CD4-positive, alpha-beta T cell treated with Interleukin-17A for 4 hours (primary cell): Measurements from ENCODE around the gene SLC25A44.
A peak's percentile ranks its signal among the peaks of the same experiment; 100 is the strongest.
"Not testable (repeated sequence)": the region's sequence is repeated elsewhere in the genome, so short reads cannot be mapped to it uniquely, and the experiment has no call there.

Experiments used
- DNase-seq: peaks from one replicate; pipeline ENCODE4 v3.0.0-alpha.2; 2020; ENCODE audit warnings: mixed read lengths

SLC25A44 gene

DNA sequence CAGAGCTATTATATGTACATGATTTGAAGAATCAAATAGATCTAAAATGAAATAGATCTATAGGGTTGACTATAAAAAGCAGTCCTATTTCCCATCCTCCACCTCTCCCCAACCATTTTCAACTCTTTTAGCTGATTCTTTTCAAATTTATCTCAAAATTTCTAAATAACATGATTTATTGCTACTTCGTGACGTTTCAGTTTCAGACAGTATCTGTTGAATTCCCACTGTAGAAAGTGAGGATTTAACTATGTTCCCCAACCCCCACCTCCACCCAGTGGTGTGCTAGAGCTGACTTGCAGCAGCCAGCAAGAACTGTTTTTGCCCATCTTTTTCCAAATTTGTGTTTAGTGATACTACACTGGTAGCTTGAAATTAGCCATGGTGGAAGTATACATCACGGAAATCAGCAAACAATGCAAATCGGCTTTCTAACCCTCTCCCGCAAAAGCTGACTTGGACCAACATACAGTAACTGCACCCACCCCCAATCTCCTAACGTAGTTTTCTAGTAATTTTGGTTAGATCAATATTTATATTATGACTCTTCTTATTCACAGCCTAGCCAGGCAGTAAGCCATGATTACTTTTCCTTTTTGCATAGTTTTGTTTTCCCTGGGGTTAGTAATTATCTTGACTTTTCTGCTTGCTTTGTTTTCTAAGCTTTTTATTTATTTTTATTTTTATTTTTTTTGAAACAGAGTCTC, 29.6 kb upstream of the SLC25A44 start:
- DNase-seq = no peak

DNA sequence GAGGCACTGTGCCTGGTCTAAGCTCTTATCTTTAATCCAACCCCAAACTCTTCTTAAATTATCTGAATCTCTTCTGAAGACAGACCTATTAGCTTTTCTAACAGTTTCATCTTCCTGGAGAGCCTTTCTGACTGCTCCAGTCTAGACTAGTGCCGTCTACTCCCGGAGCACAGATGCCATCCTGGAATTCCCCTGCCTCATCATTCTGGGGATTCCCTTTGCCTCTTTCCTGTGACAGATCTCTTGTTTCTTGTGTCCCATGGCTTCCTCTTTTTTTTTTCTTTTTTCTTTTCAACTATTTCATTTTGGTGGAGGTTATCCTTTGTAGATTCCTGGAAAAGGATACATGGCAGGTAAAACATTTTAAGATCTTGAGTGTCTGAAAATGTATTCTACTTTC, 28.8 kb upstream of the SLC25A44 start:
- DNase-seq = no peak

DNA sequence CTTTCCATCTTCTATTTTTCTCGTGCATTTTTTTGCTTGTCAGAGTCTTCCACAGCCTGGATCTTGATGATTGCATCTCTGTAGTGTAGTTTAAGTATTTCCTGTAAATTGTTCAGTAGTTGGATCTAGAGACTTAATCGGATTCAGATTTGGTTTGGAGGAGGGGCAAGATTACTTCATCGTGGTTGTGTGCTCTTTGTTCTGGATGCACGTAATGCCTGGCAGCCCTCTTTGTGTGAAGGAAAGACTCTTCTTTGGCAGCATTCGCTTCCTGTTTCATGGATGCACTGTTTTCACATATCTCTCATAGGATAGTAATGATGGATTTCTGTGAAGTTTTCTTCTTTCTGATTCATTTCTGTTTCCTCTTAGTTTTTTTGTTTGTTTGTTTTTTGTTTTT, 26.4 kb upstream of the SLC25A44 start:
- DNase-seq = no peak

DNA sequence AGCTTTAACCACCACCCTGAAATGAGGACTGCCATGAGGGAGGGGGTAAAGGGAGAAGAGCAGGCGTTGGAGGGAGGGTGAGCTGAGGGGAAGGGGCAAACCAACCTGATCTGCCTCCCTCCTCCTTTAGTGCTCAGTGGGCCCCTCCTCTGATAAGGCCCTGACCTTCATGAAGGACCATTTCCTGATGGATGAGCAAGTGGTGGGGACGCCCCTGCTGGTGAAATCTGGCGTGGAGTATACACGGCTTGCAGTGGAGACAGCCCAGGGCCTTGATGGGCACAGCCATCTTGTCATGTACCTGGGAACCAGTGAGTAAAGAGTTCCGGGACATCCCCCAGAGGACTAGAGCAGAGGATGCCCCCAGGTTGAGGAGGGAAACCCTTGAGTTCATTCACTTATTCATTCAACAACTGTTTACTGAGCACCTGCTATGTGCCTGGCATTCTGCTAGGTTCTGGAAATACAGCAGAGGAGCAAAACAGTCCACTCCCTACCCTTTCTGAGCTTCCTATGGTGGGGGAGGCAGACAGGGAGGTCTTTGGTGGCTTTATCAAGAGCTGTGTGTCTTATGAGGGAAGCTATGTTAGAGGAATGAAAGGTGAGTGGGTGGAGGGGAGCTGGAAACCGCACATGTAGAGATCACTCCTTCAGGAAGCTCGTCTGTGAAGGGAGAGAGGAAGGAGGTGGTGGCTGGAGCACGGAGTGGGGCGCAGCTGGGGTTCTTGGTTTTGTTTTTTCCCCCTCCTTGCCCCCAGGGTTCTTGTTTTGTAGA, 21.0 kb upstream of the SLC25A44 start:
- no peak for DNase-seq

DNA sequence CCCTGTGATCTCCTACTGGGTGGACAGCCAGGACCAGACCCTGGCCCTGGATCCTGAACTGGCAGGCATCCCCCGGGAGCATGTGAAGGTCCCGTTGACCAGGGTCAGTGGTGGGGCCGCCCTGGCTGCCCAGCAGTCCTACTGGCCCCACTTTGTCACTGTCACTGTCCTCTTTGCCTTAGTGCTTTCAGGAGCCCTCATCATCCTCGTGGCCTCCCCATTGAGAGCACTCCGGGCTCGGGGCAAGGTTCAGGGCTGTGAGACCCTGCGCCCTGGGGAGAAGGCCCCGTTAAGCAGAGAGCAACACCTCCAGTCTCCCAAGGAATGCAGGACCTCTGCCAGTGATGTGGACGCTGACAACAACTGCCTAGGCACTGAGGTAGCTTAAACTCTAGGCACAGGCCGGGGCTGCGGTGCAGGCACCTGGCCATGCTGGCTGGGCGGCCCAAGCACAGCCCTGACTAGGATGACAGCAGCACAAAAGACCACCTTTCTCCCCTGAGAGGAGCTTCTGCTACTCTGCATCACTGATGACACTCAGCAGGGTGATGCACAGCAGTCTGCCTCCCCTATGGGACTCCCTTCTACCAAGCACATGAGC, 17.2 kb upstream of the SLC25A44 start:
- no peak for DNase-seq

DNA sequence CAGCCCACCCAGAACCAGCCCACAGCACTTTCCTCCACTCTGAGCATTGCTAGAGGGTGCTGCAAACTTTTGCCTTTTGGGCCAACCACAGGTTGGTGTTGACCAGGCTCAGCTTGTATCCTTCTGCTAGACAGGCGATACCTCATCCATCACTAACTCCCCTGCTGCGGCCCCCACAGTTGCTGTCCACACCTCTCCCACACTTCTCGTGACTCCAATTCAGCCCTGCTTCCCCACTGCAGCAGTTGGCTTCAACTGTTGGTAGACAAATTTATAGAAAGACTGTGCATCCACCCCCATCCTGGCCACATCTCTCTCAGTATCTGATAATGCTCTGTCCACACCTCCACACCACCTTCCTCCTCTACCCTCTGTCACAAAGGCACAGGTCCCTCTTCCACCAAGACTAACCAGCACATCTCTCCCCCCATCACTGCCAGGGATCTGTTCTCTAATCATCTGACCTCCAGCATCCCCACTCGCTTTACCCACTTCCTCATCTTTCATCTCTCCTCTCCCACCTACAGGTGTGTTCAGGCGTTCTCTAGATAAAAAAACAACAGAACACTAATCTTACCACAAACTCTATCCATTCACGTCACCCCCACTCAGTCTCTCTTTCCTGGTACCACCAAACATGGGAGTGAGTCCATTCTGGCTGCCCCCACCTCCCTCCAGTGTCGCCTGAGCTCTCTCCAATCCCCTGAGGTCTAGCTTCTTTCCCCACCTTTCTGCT, 15.8 kb upstream of the SLC25A44 start:
- DNase-seq = peak; percentile 7

DNA sequence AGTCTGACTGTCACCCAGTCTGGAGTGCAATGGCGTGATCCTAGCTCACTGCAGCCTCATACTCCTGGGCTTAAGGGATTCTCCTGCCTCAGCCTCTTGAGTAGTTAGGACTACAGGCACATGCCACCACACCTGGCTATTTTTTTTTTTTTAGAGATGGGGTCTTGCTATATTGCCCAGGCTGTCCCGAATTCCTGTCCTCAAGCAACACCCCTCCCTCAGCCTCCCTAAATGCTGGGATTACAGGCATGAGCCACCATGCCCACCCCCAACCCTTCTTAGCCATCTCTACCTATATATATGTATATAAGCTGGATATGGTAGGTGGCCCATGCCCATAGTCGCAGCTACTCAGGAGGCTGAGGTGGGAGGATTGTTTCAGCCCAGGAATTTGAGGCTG, 13.4 kb upstream of the SLC25A44 start:
- DNase-seq = no peak

DNA sequence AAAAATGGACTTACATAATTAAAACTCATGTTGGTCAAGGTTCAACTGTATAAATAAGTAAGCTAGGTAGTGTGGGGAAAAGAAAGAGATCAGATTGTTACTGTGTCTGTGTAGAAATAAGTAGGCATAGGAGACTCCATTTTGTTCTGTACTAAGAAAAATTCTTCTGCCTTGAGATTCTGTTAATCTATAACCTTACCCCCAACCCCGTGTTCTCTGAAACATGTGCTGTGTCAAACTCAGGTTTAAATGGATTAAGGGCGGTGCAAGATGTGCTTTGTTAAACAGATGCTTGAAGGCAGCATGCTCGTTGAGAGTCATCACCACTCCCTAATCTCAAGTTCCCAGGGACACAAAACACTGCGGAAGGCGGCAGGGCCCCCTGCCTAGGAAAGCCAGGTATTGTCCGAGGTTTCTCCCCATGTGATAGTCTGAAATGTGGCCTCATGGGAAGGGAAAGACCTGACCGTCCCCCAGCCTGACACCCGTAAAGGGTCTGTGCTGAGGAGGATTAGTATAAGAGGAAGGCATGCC, 12.4 kb upstream of the SLC25A44 start:
- not testable (repeated sequence) for DNase-seq

DNA sequence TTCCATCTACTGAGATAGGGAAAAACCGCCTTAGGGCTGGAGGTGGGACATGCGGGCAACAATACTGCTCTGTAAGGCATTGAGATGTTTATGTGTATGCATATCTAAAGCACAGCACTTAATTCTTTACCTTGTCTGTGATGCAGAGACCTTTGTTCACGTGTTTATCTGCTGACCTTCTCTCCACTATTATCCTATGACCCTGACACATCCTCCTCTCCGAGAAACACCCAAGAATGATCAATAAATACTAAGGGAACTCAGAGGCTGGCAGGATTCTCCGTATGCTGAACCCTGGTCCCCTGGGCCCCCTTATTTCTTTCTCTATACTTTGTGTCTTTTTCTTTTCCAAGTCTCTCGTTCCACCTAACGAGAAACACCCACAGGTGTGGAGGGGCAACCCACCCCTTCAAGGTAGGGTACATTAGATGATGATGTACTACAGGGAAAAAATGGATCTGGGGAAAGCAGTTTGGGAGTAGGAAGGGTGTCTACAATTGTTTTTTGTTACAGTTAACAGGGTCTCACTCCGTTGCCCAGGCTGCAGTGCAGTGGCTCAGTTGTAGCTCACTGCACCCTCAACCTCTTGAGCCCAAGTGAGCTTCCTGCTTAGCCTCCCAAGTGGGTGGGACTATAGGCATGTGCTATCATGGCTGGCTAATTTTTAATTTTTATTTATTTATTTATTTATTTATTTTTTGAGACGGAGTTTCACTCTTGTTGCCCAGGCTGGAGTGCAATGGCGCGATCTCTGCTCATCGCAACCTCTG, 11.7 kb upstream of the SLC25A44 start:
- not testable (repeated sequence) for DNase-seq

DNA sequence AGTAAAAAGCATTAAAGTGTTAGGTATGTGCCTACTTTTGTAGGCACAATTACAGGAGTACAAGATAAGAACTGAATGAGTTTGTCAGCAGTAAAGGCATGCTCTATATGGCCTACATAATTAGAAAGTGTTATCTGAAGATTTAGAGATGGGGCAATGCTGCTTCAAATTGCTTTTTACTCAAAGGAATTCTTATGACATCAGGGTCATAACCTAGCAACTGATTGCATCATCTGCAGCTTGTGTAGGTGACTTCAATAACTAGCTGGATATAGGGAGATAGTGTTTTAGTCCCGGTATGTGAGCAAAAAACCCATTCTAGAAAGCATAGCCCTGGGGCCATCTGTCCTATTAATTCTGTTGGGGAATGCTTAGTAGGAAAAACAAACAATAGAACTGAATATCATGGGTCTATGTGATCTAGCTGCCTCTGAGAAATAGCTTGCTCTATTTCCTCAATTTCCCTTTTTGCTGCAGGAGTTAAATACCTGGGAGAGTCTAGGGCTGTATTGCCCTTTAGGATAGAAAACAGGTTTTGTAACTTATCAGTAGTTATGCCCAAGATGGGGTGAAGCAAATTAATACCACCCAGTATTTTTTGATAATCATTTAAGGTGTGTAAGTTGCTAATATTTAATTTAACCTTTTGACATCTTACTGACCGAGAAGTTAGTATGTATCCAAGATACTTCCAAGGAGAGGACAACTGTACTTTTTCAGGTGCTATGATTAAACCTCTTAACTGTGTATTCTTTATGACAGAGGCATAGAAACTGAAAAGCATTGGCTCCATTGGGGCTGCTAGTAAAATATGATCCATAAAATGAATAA, 7.3 kb upstream of the SLC25A44 start:
- DNase-seq = not testable (repeated sequence)

DNA sequence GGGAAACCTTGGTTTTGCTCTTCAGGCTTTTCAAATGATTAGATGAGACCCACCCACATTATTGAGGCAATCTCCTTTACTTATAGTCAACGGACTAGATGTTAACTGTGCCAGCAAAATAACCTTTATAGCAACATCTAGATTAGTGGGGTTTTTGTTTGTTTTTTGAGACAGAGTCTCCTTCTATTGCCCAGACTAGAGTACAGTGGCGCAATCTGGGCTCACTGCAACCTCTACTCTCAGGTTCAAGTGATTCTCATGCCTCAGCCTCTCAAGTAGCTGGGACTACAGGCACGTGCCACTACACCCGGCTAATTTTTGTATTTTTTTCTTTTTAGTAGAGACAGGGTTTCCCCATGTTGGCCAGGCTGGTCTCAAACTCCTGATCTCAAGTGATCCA, 3.6 kb upstream of the SLC25A44 start:
- not testable (repeated sequence) for DNase-seq

DNA sequence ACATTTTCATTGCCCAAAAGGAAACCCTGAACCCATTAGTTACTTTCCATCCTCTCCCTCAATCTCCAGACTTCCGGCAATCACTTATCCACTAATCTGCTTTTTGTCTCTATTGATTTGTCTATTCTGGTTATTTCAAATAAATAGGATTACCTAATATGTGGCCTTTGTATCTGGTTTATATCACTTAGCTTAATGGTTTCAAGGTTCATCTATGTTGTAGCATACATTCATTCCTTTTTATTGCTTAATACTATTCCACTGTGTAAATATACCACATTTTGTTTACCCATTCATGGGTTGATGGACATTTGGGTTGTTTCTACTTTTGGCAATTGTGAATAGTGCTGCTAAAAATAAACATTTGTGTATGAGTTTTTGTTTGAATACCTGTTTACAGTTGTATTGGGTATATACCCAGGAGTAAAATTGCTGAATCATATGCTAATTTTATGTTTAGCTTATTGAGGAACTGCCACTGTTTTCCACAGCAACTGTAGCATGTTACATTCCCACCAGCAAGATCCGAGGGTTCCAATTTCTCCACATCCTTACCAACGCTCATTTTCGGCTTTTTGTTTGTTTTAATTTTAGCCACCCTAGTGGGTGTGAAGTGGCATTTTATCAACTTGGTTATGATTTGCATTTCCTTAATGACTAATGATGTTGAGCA, 2.5 kb upstream of the SLC25A44 start:
- DNase-seq = no peak

DNA sequence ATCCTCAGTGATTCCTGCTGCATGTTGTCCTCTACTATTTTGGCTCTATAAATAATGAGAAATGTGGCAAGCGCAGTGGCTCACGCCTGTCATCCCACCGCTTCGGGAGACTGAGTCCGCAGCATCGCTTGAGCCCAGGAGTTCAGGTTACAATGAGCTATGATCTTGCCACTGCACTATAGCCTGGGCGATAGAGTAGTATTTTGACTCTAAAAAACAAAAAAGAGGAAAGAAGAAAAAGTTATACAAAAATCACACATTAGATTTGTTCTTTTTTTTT, 756 bp upstream of the SLC25A44 start:
- DNase-seq = no peak

DNA sequence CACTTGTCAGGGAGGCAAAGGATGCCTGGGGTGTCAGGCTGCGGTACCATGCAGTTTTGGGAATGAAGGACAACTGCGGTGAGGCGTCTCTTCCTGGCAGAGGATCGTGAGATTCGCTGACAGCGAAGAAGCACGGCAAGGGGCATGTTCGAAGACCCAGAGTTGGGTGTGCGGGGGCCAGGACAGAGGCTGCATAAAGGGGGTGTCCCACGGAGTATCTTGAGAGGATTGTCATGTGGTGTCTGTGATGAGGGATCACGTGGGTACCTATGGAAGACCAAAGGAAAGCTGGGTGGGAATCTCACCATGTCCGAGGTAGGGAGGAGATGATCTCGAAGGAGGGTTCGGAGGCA, 372 bp downstream of the SLC25A44 start:
- DNase-seq = no peak

DNA sequence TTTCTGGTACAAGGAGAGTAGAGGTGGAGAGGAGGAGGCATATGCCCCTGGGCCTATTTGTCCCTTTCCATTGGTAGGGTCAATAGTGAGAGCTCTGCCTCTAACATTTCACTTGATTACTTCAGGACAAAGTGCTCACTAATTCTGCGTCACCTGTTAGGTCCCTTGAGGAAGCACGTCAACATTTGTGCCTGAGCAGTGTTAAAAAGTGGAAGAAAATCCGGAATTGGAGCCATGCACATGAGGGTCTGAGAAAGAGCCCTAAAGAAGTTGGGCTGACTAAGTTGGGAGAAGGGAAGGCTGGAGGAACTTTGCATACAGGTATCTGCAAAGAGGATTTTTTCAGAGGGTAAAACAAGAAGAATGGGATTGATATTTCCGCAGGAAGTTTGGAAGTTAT, 1.9 kb downstream of the SLC25A44 start:
- no peak for DNase-seq

DNA sequence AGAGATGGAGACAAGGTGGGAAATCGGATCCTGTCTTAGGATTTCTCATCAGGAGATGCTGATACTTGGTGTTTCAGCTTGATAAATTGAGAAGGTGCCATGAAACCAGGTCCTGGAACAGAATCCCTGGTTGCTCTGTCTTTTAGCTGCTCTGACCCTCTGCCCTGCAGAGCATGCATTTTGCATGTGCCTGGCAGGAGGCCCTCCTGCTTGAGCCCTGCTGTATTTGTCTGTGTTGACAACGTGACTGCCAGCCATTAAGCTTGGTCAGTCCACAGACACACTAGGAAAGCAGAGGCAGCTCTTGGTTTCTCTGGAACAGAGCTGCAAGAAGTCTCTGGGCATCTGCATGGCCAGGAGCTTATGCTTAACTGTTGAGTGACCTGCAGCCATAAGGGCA, 2.5 kb downstream of the SLC25A44 start:
- no peak for DNase-seq

DNA sequence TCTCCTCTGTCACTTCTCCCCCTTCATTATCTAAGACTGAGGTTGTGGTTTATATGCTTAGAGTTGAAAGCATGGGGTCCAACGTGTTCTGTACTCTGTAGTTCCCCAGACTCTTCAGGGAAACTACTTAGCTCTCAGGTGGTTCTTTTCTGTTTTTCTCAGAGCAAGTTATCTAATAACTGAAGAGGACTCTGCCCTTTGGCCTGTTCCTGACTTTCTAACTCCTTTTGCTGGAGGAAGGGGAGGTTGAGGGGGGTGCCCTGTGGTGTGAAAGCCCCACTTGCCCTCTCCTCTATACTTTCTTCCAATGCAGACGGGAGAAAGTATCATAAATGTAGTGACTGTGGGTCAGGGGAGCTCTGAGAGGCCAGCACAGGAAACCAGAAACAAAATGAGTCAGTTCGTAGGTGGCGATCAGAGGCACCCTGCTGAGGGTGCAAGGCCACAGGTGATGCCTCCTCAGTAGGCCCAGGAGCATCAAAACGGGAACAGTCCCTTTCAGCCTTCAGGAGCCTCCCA, 5.0 kb downstream of the SLC25A44 start:
- no peak for DNase-seq

DNA sequence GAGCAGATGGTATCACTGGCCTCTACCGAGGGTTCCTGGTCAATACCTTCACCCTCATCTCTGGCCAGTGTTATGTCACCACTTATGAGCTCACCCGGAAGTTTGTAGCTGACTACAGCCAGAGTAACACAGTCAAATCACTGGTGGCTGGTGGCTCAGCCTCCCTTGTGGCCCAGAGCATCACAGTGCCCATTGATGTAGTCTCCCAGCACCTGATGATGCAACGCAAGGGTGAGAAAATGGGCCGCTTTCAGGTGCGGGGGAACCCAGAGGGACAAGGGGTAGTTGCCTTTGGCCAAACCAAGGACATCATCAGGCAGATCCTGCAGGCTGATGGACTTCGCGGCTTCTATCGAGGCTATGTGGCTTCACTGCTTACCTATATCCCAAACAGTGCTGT, 6.1 kb downstream of the SLC25A44 start:
- no peak for DNase-seq

DNA sequence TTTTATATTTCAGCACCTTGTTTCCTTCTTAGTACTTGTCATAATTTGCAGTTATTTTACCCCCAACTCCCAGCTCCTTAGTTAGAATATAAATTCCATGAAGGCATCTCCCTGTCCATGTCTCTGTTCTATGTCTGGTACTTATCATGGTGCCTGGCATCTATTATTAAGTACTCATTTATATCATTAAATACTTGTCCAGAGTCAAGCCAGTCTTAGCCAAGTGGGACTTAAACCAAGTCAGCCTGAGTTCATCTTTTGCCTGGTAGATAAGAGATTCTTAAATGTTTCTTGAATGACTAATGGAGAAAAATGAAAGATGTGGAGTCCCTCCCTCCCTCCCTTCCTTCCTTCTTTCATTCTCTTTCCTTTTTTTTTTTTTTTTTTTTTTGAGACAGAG, 9.4 kb downstream of the SLC25A44 start:
- DNase-seq = no peak

DNA sequence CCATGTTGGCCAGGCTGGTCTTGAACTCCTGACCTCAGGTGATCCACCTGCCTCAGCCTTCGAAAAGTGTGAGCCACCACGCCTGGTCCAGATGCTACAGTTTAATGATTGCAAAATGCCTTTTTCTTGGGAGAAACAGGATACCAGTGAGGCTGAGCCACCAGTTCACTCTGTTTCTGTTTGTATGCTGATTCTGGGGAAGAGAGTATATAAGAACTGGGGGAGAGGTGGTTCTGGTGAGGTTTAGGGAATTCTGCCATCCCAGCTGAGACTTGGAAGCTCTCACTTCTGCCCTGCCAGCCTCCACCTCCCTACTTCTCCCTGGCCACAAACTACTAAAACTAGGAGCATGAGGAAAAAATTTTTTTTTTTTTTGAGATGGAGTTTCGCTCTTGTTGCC, 10.8 kb downstream of the SLC25A44 start:
- DNase-seq = no peak

DNA sequence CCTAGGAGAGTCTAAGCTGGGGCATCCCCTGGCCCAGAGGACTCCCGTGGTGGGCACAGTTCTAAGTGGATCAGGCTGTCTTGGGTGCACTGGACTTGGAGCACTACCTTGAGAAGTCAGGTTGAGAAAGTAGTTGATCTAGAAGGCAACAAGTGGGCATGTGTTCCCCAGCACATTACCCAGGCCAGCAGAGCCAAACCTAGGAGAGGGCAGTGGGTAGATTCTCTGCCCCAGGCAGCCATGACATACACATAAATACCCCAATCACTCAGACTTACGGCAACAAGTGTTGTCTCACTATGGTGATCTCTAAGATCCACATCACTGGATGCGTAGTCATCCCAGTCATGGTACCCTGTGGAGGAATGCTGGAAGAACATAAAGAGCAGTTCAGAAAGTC, 17.3 kb downstream of the SLC25A44 start:
- DNase-seq = no peak
